Measurements from ENCODE around the gene CUBN. TPM values are rescaled to one million over a fixed set of nuclear protein-coding genes. Genes with fewer than 3 reads are reported as not detected.

The CUBN gene
- total RNA-seq, 1 donor from 2014 or later: 1.5 TPM

DNA sequence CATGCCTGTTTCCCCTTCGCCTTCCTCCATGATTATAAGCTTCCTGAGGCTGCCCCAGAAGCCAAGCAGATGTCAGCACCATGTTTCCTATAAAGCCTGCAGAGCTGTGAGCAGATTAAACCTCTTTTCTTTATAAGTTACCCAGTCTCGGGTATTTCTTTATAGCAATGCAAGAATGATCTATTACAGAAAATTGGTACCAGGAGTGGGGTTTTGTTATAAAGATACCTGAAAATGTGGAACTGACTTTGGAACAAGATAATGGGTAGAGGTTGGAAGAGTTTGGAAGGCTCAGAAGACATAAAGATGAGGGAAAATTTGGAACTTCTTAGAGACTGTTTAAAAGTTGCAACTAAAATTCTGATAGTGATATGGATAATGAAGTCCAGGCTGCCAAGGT, 307.6 kb downstream of the CUBN start:
- Mint-ChIP-seq H3K4me3 (ENCODE audit: low read depth) (no peak overlapping the region), H3K27me3 (peaks cover 5% of the 10 kb centered on the region), H3K9me3 (ENCODE audit: low read depth) (peaks cover 17% of the 10 kb centered on the region), H3K36me3 (ENCODE audit: insufficient read depth) (peaks cover 4% of the 10 kb centered on the region), H3K27ac (no peak overlapping the region), H3K4me1 (ENCODE audit: low read depth) (peaks cover 3% of the 10 kb centered on the region)
- TF ChIP-seq, protein P1, sequence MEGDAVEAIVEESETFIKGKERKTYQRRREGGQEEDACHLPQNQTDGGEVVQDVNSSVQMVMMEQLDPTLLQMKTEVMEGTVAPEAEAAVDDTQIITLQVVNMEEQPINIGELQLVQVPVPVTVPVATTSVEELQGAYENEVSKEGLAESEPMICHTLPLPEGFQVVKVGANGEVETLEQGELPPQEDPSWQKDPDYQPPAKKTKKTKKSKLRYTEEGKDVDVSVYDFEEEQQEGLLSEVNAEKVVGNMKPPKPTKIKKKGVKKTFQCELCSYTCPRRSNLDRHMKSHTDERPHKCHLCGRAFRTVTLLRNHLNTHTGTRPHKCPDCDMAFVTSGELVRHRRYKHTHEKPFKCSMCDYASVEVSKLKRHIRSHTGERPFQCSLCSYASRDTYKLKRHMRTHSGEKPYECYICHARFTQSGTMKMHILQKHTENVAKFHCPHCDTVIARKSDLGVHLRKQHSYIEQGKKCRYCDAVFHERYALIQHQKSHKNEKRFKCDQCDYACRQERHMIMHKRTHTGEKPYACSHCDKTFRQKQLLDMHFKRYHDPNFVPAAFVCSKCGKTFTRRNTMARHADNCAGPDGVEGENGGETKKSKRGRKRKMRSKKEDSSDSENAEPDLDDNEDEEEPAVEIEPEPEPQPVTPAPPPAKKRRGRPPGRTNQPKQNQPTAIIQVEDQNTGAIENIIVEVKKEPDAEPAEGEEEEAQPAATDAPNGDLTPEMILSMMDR (IDR thresholded peaks at IDR 0.05; ENCODE audit: unreplicated experiment): no peak
- no peak for DNase-seq (ENCODE audit: low spot score, unreplicated experiment)

DNA sequence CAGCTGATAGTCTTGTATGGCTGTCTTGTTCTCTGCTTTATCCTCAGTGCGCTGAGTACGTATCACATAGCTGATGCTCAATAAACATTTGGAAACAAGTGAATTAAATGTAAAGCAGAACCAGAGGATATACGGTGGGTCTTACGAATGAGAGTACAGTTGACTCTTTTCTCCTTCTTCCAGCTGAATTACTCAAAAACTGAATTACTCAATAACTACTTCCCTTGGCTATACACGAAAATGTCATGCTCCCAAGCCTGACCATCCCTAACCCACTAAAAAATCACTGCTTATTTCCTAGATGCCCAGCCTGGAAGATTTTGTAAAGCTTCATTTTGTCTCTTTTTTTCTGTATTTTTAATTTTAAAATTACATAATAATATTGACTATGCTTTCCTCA, 309.2 kb downstream of the CUBN start:
- Mint-ChIP-seq H3K9me3 (ENCODE audit: low read depth) (peaks cover 17% of the 10 kb centered on the region), H3K27ac (no peak overlapping the region), H3K36me3 (ENCODE audit: insufficient read depth) (peaks cover 4% of the 10 kb centered on the region), H3K4me3 (ENCODE audit: low read depth) (no peak overlapping the region), H3K27me3 (peaks cover 5% of the 10 kb centered on the region), H3K4me1 (ENCODE audit: low read depth) (peaks cover 8% of the 10 kb centered on the region)
- TF ChIP-seq, protein P1 (IDR thresholded peaks at IDR 0.05; ENCODE audit: unreplicated experiment): no peak
- DNase-seq (ENCODE audit: low spot score, unreplicated experiment): no peak

DNA sequence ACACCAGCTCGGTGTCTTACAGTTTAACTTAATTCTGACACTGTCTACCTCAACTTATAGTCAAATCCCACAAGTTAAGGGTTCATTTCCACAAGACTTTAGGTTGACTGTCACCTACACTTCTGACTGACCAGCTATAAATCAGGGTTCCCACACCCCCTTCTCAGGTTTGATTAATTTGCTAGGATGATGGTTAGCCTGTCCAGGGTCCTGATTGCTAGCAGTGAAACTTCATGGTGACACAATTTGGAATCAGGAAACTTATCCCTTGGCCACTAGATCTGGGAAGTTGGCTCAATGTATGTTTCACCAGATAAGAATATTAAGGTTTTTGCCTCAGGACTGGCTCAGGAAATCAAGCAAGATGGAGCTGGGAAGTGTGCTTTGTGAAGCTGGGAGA, 309.6 kb downstream of the CUBN start:
- Mint-ChIP-seq H3K9me3 (ENCODE audit: low read depth) (peaks cover 17% of the 10 kb centered on the region), H3K36me3 (ENCODE audit: insufficient read depth) (peaks cover 4% of the 10 kb centered on the region), H3K27me3 (peaks cover 5% of the 10 kb centered on the region), H3K4me1 (ENCODE audit: low read depth) (peaks cover 8% of the 10 kb centered on the region), H3K4me3 (ENCODE audit: low read depth) (no peak overlapping the region), H3K27ac (no peak overlapping the region)
- TF ChIP-seq, protein P1 (IDR thresholded peaks at IDR 0.05; ENCODE audit: unreplicated experiment): no peak
- DNase-seq (ENCODE audit: low spot score, unreplicated experiment): no peak

DNA sequence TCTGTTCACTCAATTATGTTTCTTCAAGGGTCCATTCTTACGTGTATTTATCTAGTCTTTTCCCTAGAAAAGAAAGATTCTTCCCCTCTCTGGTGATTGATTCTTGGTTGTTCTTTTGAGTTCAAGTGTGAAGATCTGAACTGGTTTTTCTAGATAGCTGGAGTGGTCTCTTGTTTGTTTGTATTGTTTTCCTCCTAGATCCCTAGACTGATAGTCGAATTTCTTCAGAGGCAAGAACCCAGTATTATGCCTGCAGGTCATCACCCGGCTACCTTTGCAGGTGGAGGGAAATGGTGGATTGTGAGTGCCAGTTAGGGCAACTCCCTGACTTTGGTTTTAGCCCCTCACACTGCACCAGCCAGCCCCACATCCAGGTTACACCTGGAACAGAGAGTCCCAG, 310.2 kb downstream of the CUBN start:
- H3K4me3 Mint-ChIP-seq (ENCODE audit: low read depth): no peak overlapping the region

DNA sequence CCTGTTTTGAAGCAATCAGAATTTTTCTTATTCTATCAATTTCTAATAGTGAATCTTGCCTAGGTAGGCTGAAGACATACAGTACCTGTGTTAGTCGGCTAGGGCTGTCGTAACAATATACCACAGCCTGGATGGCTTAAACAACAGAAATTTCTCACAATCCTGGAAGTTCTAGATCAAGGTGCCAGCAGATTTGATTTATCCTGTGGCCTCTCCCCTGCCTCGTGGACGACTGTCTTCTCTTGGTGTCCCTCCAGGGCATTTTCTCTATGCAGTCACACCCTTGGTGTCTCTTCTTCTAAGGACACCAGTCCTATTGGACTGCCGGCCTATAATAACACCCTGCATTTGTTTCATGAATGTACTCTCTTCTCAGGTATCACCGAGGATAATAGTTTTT, 310.6 kb downstream of the CUBN start:
- TF ChIP-seq, protein P1 (IDR thresholded peaks at IDR 0.05; ENCODE audit: unreplicated experiment): no peak
- peaks cover 4% of the 10 kb centered on the region for H3K36me3 Mint-ChIP-seq (ENCODE audit: insufficient read depth)
- H3K27ac Mint-ChIP-seq: no peak overlapping the region
- DNase-seq (ENCODE audit: low spot score, unreplicated experiment): no peak
- H3K4me1 Mint-ChIP-seq (ENCODE audit: low read depth): peaks cover 8% of the 10 kb centered on the region
- H3K27me3 Mint-ChIP-seq: peaks cover 5% of the 10 kb centered on the region
- H3K9me3 Mint-ChIP-seq (ENCODE audit: low read depth): peaks cover 17% of the 10 kb centered on the region
- H3K4me3 Mint-ChIP-seq (ENCODE audit: low read depth): no peak overlapping the region

More for the DNA sequence above, 310.2 kb downstream of the CUBN start:
- H3K36me3 Mint-ChIP-seq (ENCODE audit: insufficient read depth): peaks cover 4% of the 10 kb centered on the region
- TF ChIP-seq, protein P1 (IDR thresholded peaks at IDR 0.05; ENCODE audit: unreplicated experiment): no peak
- H3K4me1 Mint-ChIP-seq (ENCODE audit: low read depth): peaks cover 8% of the 10 kb centered on the region
- H3K27me3 Mint-ChIP-seq: peaks cover 5% of the 10 kb centered on the region
- DNase-seq (ENCODE audit: low spot score, unreplicated experiment): no peak
- peaks cover 17% of the 10 kb centered on the region for H3K9me3 Mint-ChIP-seq (ENCODE audit: low read depth)
- H3K27ac Mint-ChIP-seq: no peak overlapping the region
